Small intestine (tissue), 16 donors: Measurements from ENCODE around the gene FGF3. TPM values are rescaled to one million over a fixed set of nuclear protein-coding genes. Genes with fewer than 3 reads are reported as not detected.

Experiments
- DNase-seq, 2 donors: peaks; one replicate each; pipeline versions ENCODE4 v3.0.0 to v3.0.0-alpha.2; 2013
- FAIRE-seq: peaks from 2 replicates; lab custom pipeline; 2012; peaks lifted over from hg19 to GRCh38; lab: Jason Lieb, UNC
- H3K27ac ChIP-seq, 3 donors: one replicate each; pipeline ENCODE4 v1.5.1; 2013; ENCODE audit warnings: low read length in 2 of 3, mild to moderate bottlenecking in 2 of 3, control low read depth in 1 of 3, inconsistent platforms in 1 of 3, low read depth in 1 of 3, moderate library complexity in 1 of 3
- H3K27me3 ChIP-seq, 3 donors: one replicate each; pipeline ENCODE4 v1.6.1; 2013; ENCODE audit warnings: low read length in 3 of 3, inconsistent platforms in 1 of 3; ENCODE audit not compliant: control insufficient read depth in 3 of 3, insufficient read depth in 3 of 3
- H3K36me3 ChIP-seq, 3 donors: one replicate each; pipeline ENCODE4 v1.6.1; 2013; ENCODE audit warnings: low read length in 3 of 3, inconsistent platforms in 1 of 3, low read depth in 1 of 3, mild to moderate bottlenecking in 1 of 3, moderate library complexity in 1 of 3; ENCODE audit not compliant: control insufficient read depth in 3 of 3, insufficient read depth in 2 of 3
- H3K4me1 ChIP-seq, 3 donors: one replicate each; pipeline ENCODE4 v1.6.1; 2013; ENCODE audit warnings: low read length in 2 of 3, inconsistent platforms in 1 of 3, low read depth in 1 of 3, mild to moderate bottlenecking in 1 of 3, moderate library complexity in 1 of 3; ENCODE audit not compliant: control insufficient read depth in 3 of 3, insufficient read depth in 2 of 3
- H3K4me3 ChIP-seq, 3 donors: one replicate each; pipeline ENCODE4 v1.5.1; 2013; ENCODE audit warnings: low read length in 3 of 3, control low read depth in 1 of 3, inconsistent platforms in 1 of 3, low read depth in 1 of 3, mild to moderate bottlenecking in 1 of 3, moderate library complexity in 1 of 3
- H3K9me3 ChIP-seq, 2 donors: one replicate each; pipeline ENCODE4 v1.6.1; 2013; ENCODE audit warnings: low read depth in 1 of 2, low read length in 1 of 2; ENCODE audit not compliant: control insufficient read depth in 2 of 2, insufficient read depth in 1 of 2
- WGBS, 3 donors: extraction: QIAGEN DNeasy Blood & Tissue Kit; methylation state at CpG; one replicate each; pipeline ENCODE4 v1.1.7; 2013; 5-methylcytosine and 5-hydroxymethylcytosine counted together
- long read RNA-seq, 10 donors: transcript quantifications; one replicate each; lab custom pipeline, GENCODE V29; 2026
- polyA plus RNA-seq, 4 donors: library from polyadenylated mRNA; stranded (reverse) in 3 of 4; unstranded in 1 of 4; fragments of 200-250 nt in 3 of 4; fragments of 120-200 nt in 1 of 4; gene quantifications; one replicate each; pipeline versions ENCODE4 v1.2.1 to v1.2.3, GENCODE V29; 2013
- donor health status: healthy with polysubstance abuse.
- donor health status: control.
- donor health status: control.
- donor health status: Bipolar disorder and iron deficiency.
- donor health status: healthy.

The FGF3 gene
- polyA plus RNA-seq = not detected
- long read RNA-seq, donor 1 = 0 reads
- long read RNA-seq, donor 2 = 0 reads
- long read RNA-seq, donor 3 = 0 reads
- long read RNA-seq, donor 4 = 0 reads
- long read RNA-seq, donor 5 = 0 reads
- long read RNA-seq, donor 6 = 0 reads
- long read RNA-seq, donor 7 = 0 reads
- long read RNA-seq, donor 8 = 0 reads
- long read RNA-seq, donor 9 = 0 reads
- long read RNA-seq, donor 10 = 0 reads

- DNase-seq = peak in 1 of 2 donors; percentile 32
- peaks cover 29 to 79% (median 42%) of the 10 kb centered on the region in 3 donors for H3K27me3 ChIP-seq
- FAIRE-seq = no peak
- H3K27ac ChIP-seq = no peak within 1 kb of the TSS
- peaks cover 0 to 8% (median 0%) of the 10 kb centered on the region in 3 donors for H3K4me1 ChIP-seq
- H3K9me3 ChIP-seq = no peaks in the 10 kb centered on the region
- 3 to 5% (median 4%) methylated on average over 51 to 105 of the region's 105 CpGs for WGBS, 3 donors
- H3K4me3 ChIP-seq = no peak within 1 kb of the TSS
- H3K36me3 ChIP-seq = no peaks in the 10 kb centered on the region
Observed at GRCh38 chr11:69818603-69819441, at the start of gene FGF3. TSS of gene FGF3 (minus strand) at chr11:69819416. CDS start at chr11:69818933, 483 bp downstream.

GRCh38 chr11:69868871-69869270 is 49.7 kb upstream of the FGF3 start:
- 75 to 88% (median 79%) methylated on average over 8 of the region's 8 CpGs for WGBS, 3 donors
- Histone ChIP-seq H3K9me3 (no peaks in the 10 kb centered on the region), H3K27ac (no peak overlapping the region), H3K27me3 (peaks cover 3 to 22% (median 16%) of the 10 kb centered on the region in 3 donors), H3K4me1 (no peaks in the 10 kb centered on the region), H3K4me3 (no peak overlapping the region), H3K36me3 (no peaks in the 10 kb centered on the region)
- FAIRE-seq (no peak), DNase-seq (no peak)

GRCh38 chr11:69868006-69868810 is 49.0 kb upstream of the FGF3 start:
- Histone ChIP-seq H3K27me3 (peaks cover 3 to 22% (median 18%) of the 10 kb centered on the region in 3 donors), H3K4me3 (no peak overlapping the region), H3K36me3 (no peaks in the 10 kb centered on the region), H3K9me3 (no peaks in the 10 kb centered on the region), H3K4me1 (no peaks in the 10 kb centered on the region), H3K27ac (no peak overlapping the region)
- DNase-seq = no peak
- 35 to 39% (median 36%) methylated on average over 41 of the region's 41 CpGs for WGBS, 3 donors
- no peak for FAIRE-seq

GRCh38 chr11:69867076-69868005 is 48.1 kb upstream of the FGF3 start:
- no peak for FAIRE-seq
- 73 to 81% (median 74%) methylated on average over 30 of the region's 30 CpGs for WGBS, 3 donors
- H3K36me3 ChIP-seq = no peaks in the 10 kb centered on the region
- no peak for DNase-seq
- no peak overlapping the region for H3K27ac ChIP-seq
- H3K4me1 ChIP-seq = no peaks in the 10 kb centered on the region
- H3K9me3 ChIP-seq = no peaks in the 10 kb centered on the region
- no peak overlapping the region for H3K4me3 ChIP-seq
- peaks cover 3 to 22% (median 18%) of the 10 kb centered on the region in 3 donors for H3K27me3 ChIP-seq

- no peak for DNase-seq
- no peaks in the 10 kb centered on the region for H3K36me3 ChIP-seq
- FAIRE-seq = no peak
- WGBS, 3 donors = 82 to 86% (median 83%) methylated on average over 3 of the region's 3 CpGs
- H3K4me3 ChIP-seq = no peak overlapping the region
- H3K4me1 ChIP-seq = no peaks in the 10 kb centered on the region
- no peaks in the 10 kb centered on the region for H3K9me3 ChIP-seq
- no peak overlapping the region for H3K27ac ChIP-seq
- peaks cover 3 to 22% (median 21%) of the 10 kb centered on the region in 3 donors for H3K27me3 ChIP-seq
Observed at GRCh38 chr11:69866648-69867047, 47.4 kb upstream of the FGF3 start.

- DNase-seq (no peak), FAIRE-seq (no peak)
- WGBS, 3 donors = 77 to 79% (median 77%) methylated on average over 5 of the region's 5 CpGs
- peaks cover 3 to 29% (median 22%) of the 10 kb centered on the region in 3 donors for H3K27me3 ChIP-seq
- H3K4me1 ChIP-seq = no peaks in the 10 kb centered on the region
- H3K4me3 ChIP-seq = no peak overlapping the region
- H3K9me3 ChIP-seq = no peaks in the 10 kb centered on the region
- no peaks in the 10 kb centered on the region for H3K36me3 ChIP-seq
- H3K27ac ChIP-seq = no peak overlapping the region
Observed at GRCh38 chr11:69865707-69866106, 46.5 kb upstream of the FGF3 start.

GRCh38 chr11:69864686-69865661 is 45.8 kb upstream of the FGF3 start:
- Histone ChIP-seq H3K27ac (no peak overlapping the region), H3K36me3 (no peaks in the 10 kb centered on the region), H3K4me3 (no peak overlapping the region), H3K4me1 (no peaks in the 10 kb centered on the region), H3K9me3 (no peaks in the 10 kb centered on the region), H3K27me3 (peaks cover 3 to 29% (median 22%) of the 10 kb centered on the region in 3 donors)
- DNase-seq (no peak), FAIRE-seq (no peak)
- 67 to 75% (median 70%) methylated on average over 26 to 27 of the region's 27 CpGs for WGBS, 3 donors
